Measurements from ENCODE around the gene PDE6A. TPM values are rescaled to one million over a fixed set of nuclear protein-coding genes. Genes with fewer than 3 reads are reported as not detected.
A peak's percentile ranks its signal among the peaks of the same experiment; 100 is the strongest.

Gene PDE6A
- total and polyA plus RNA-seq, 9 of the 15 experiments (the other 6 are each of a cell fraction or from before 2014, with no cell fraction given) = 0.01 to 0.04 (median 0.01) TPM; not detected in 6

GRCh38 chr5:149915392-149916260 is 29.0 kb downstream of the PDE6A start:
- Histone ChIP-seq H3K9me1 (ENCODE audit: control insufficient read depth, insufficient read depth, low read length) (no peaks in the 10 kb centered on the region), H3K79me2 (ENCODE audit: control insufficient read depth, insufficient read depth, low read length) (no peaks in the 10 kb centered on the region), H3K4me2 (ENCODE audit: insufficient read depth, low read length) (no peak overlapping the region), H3K4me3 (no peak overlapping the region), H3K9ac (ENCODE audit: insufficient read depth in 1 of 2, low read depth in 2 of 2, low read length in 2 of 2) (no peak overlapping the region), H4K20me1 (replicated peaks; ENCODE audit: control insufficient read depth, insufficient read depth, low read length) (no peaks in the 10 kb centered on the region), H3K9me3 (replicated peaks; ENCODE audit: control insufficient read depth, insufficient read depth, low read depth, low read length) (no peaks in the 10 kb centered on the region), H3K36me3 (ENCODE audit: control insufficient read depth, insufficient read depth, low read length) (no peaks in the 10 kb centered on the region), H3K27me3 (ENCODE audit: control insufficient read depth in 2 of 2, insufficient read depth in 2 of 2, low read length in 2 of 2) (no peaks in the 10 kb centered on the region), H2AFZ (ENCODE audit: low read depth, low read length) (no peak overlapping the region), H3K27ac (ENCODE audit: extremely low read depth, low read depth, low read length) (no peak overlapping the region), H3K4me1 (replicated peaks in 1 of 2; ENCODE audit: control insufficient read depth in 2 of 2, insufficient read depth in 2 of 2, low read length in 2 of 2) (peaks cover 3 to 25% of the 10 kb centered on the region in 2 experiments; a peak in 4 of 5 replicates)
- in situ Hi-C loops (cut with MboI) = no loop called here
- ChIA-PET POLR2A (interaction anchor here (0.7 to 1.0 kb wide), 3 partner anchors 16 to 85 kb away, joined by 3 read pairs; partner anchors contain the start of genes HMGXB3 and TIGD6), CTCF (ENCODE audit: low intra/inter-chr PET ratio) (no interaction called here)
- DNase-seq (ENCODE audit: extremely low read depth in 1 of 4, low spot score in 3 of 4) (no peak), ATAC-seq (0 out of 3 replicates have a peak, but pooled peaks have one; percentile 15), FAIRE-seq (no peak)
- WGBS (ENCODE audit: insufficient coverage, low coverage, missing lambda C conversion rate) = 27% methylated on average over 7 of the region's 7 CpGs
- intact Hi-C loops (cut with micrococcal nuclease) = no loop called here
- BruUV-seq (replicated peaks) = no TSS peak
- no peak for TF ChIP-seq ZNF24 (IDR thresholded peaks at IDR 0.05)
- no peak for TF ChIP-seq MED1 (CRISPR knock-in tag; IDR thresholded peaks at IDR 0.05; ENCODE audit: borderline replicate concordance)
- TF ChIP-seq FOSL1 (tag; conservative IDR thresholded peaks at IDR 0.05) = 0 out of 2 replicates have a peak, but pooled peaks have one; percentile 28
- TF ChIP-seq, protein P1, sequence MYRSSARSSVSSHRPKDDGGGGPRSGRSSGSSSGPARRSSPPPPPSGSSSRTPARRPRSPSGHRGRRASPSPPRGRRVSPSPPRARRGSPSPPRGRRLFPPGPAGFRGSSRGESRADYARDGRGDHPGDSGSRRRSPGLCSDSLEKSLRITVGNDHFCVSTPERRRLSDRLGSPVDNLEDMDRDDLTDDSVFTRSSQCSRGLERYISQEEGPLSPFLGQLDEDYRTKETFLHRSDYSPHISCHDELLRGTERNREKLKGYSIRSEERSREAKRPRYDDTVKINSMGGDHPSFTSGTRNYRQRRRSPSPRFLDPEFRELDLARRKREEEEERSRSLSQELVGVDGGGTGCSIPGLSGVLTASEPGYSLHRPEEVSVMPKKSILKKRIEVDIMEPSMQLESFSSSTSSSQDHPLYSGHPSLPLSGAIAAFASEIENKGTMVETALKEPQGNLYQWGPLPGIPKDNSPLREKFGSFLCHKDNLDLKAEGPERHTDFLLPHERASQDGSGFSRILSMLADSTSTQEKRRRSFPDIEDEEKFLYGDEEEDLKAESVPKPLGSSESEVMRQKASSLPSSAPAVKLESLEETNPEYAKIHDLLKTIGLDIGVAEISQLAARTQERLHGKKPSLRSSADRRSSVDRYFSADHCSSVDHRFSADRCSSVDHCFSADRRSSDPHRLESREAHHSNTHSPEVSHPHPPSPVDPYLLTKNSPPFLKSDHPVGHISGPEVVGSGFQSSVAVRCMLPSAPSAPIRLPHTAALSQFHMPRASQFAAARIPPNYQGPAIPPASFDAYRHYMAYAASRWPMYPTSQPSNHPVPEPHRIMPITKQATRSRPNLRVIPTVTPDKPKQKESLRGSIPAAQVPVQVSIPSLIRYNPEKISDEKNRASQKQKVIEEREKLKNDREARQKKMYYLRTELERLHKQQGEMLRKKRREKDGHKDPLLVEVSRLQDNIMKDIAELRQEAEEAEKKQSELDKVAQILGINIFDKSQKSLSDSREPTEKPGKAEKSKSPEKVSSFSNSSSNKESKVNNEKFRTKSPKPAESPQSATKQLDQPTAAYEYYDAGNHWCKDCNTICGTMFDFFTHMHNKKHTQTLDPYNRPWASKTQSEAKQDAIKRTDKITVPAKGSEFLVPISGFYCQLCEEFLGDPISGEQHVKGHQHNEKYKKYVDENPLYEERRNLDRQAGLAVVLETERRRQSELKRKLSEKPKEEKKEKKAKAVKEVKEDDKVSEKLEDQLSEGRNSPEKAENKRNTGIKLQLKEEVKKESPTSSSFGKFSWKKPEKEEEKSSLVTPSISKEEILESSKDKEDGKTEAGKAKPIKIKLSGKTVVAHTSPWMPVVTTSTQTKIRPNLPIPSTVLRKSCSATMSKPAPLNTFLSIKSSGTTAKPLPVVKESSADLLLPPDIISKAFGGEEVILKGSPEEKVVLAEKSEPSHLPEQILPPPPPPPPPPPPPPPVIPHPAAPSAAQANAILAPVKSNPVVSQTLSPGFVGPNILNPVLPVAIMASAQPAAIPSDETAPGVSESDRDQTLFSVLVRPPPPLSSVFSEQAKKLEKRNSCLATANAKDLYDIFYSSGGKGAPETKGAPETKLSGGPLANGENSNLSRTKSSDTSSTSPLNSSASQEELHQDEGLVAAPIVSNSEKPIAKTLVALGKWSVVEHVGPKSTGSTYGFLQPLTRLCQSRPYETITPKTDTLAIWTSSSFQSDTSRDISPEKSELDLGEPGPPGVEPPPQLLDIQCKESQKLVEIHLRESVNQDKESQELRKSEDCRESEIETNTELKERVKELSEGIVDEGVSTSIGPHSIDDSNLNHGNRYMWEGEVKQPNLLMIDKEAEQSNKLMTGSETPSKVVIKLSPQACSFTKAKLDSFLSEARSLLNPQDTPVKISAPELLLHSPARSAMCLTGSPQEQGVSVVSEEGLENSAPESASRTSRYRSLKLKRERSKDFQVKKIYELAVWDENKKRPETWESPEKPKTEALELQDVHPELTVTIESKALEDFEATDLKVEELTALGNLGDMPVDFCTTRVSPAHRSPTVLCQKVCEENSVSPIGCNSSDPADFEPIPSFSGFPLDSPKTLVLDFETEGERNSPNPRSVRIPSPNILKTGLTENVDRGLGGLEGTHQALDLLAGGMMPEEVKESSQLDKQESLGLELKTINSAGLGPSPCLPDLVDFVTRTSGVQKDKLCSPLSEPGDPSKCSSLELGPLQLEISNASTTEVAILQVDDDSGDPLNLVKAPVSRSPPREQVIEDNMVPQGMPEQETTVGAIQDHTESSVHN (IDR thresholded peaks at IDR 0.05; ENCODE audit: borderline replicate concordance in 1 of 2, low read depth in 1 of 2) = no peak
- TF ChIP-seq ZNF408 (CRISPR knock-in tag; IDR thresholded peaks at IDR 0.05; ENCODE audit: low read depth) = no peak
- TF ChIP-seq ZNF121 (CRISPR knock-in tag; conservative IDR thresholded peaks at IDR 0.05) = 0 out of 2 replicates have a peak, but pooled peaks have one; percentile 27
- TF ChIP-seq, protein P2, sequence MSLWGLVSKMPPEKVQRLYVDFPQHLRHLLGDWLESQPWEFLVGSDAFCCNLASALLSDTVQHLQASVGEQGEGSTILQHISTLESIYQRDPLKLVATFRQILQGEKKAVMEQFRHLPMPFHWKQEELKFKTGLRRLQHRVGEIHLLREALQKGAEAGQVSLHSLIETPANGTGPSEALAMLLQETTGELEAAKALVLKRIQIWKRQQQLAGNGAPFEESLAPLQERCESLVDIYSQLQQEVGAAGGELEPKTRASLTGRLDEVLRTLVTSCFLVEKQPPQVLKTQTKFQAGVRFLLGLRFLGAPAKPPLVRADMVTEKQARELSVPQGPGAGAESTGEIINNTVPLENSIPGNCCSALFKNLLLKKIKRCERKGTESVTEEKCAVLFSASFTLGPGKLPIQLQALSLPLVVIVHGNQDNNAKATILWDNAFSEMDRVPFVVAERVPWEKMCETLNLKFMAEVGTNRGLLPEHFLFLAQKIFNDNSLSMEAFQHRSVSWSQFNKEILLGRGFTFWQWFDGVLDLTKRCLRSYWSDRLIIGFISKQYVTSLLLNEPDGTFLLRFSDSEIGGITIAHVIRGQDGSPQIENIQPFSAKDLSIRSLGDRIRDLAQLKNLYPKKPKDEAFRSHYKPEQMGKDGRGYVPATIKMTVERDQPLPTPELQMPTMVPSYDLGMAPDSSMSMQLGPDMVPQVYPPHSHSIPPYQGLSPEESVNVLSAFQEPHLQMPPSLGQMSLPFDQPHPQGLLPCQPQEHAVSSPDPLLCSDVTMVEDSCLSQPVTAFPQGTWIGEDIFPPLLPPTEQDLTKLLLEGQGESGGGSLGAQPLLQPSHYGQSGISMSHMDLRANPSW (CRISPR knock-in tag; IDR thresholded peaks at IDR 0.05) = no peak
- peak; percentile 46 for TF ChIP-seq MEIS2 (IDR thresholded peaks at IDR 0.05; ENCODE audit: partially characterized antibody)
- TF ChIP-seq ESRRB (CRISPR knock-in tag; IDR thresholded peaks at IDR 0.05; ENCODE audit: borderline replicate concordance) = no peak
